Psoas muscle (tissue), 8 donors: ENCODE data around the gene FANK1. TPM values are rescaled to one million over a fixed set of nuclear protein-coding genes. Genes with fewer than 3 reads are reported as not detected.
"Not testable (repeated sequence)": the region's sequence is repeated elsewhere in the genome, so short reads cannot be mapped to it uniquely, and the experiment has no call there.

ENCODE experiments used
- ATAC-seq, 4 donors: fragments of 200-7000 bp; cut with Tn5 transposase; one replicate each; pipeline ENCODE4 v1.9.1; 2020; ENCODE audit warnings: moderate library complexity in 3 of 4, mild to moderate bottlenecking in 2 of 4
- DNase-seq, 2 donors: peaks; one replicate each; pipeline ENCODE4 v3.0.0-alpha.2; 2020
- H3K27ac ChIP-seq: fragments of 200-600 bp; one replicate; pipeline ENCODE4 v1.8.0; 2022
- H3K27me3 ChIP-seq, 3 donors: fragments of 200-600 bp in 1 of 3; one replicate each; pipeline versions ENCODE4 v1.6.1 to v1.8.0; 2013 to 2022; ENCODE audit warnings: low read length in 2 of 3, mild to moderate bottlenecking in 2 of 3, moderate library complexity in 1 of 3; ENCODE audit not compliant: insufficient read depth in 3 of 3
- H3K36me3 ChIP-seq, 2 donors: fragments of 200-600 bp in 1 of 2; one replicate each; pipeline versions ENCODE4 v1.6.1 to v1.8.0; 2013 to 2022; ENCODE audit warnings: low read depth in 1 of 2, mild to moderate bottlenecking in 1 of 2, moderate library complexity in 1 of 2; ENCODE audit not compliant: insufficient read depth in 1 of 2
- H3K4me1 ChIP-seq: fragments of 200-600 bp; one replicate; pipeline ENCODE4 v1.8.0; 2022
- H3K4me3 ChIP-seq: fragments of 200-600 bp; one replicate; pipeline ENCODE4 v1.8.0; 2022; ENCODE audit warnings: mild to moderate bottlenecking
- H3K9me3 ChIP-seq: fragments of 200-600 bp; one replicate; pipeline ENCODE4 v1.8.0; 2022
- WGBS, 3 donors: extraction: QIAGEN DNeasy Blood & Tissue Kit; methylation state at CpG; one replicate each; pipeline versions ENCODE4 v1.1.6 to v1.1.7; 2013; 5-methylcytosine and 5-hydroxymethylcytosine counted together
- intact Hi-C, 2 donors: fragments of 100-400 bp; cut with DNase I; formaldehyde crosslinking; loops; one replicate each; pipeline versions ENCODE4 v1.11.0 to v1.14.2; 2022
- polyA plus RNA-seq, 3 donors: library from polyadenylated mRNA; stranded (reverse); fragments of 200-250 nt; gene quantifications; one replicate each; pipeline ENCODE4 v1.2.3, GENCODE V29; 2013
- total RNA-seq, 4 donors: library from RNA; stranded (reverse); fragmentation: NEBNext Ultra II Directional in 2 of 4; extraction: Animal tissue kit (Norgen Biotek cat#: 25700) in 2 of 4; gene quantifications; one replicate each; pipeline versions ENCODE4 v1.2.1 to v1.2.4, GENCODE V29; 2021 to 2023
- TF ChIP-seq, protein P1 (sequence below): fragments of 200-600 bp; IDR thresholded peaks from one replicate; pipeline ENCODE4 v1.8.0; 2022; ENCODE audit warnings: antibody characterized with exemption
- donor health status: healthy with polysubstance abuse.
- donor health status: DM: no; HTN: no; CAD: no; lungs with moderate emphysema.
- donor health status: Bipolar disorder and iron deficiency.
- donor health status: healthy.
- donor health status: DM: yes; HTN: yes; CAD: no.
- donor health status: DM: no; HTN: no; CAD: no.
- donor health status: DM: no; HTN: no; CAD: no.
- donor health status: DM: yes; HTN: yes; CAD: no.

Gene FANK1
- total and polyA plus RNA-seq, 7 donors = 0.23 to 0.49 (median 0.29) TPM; not detected in 3

DNA sequence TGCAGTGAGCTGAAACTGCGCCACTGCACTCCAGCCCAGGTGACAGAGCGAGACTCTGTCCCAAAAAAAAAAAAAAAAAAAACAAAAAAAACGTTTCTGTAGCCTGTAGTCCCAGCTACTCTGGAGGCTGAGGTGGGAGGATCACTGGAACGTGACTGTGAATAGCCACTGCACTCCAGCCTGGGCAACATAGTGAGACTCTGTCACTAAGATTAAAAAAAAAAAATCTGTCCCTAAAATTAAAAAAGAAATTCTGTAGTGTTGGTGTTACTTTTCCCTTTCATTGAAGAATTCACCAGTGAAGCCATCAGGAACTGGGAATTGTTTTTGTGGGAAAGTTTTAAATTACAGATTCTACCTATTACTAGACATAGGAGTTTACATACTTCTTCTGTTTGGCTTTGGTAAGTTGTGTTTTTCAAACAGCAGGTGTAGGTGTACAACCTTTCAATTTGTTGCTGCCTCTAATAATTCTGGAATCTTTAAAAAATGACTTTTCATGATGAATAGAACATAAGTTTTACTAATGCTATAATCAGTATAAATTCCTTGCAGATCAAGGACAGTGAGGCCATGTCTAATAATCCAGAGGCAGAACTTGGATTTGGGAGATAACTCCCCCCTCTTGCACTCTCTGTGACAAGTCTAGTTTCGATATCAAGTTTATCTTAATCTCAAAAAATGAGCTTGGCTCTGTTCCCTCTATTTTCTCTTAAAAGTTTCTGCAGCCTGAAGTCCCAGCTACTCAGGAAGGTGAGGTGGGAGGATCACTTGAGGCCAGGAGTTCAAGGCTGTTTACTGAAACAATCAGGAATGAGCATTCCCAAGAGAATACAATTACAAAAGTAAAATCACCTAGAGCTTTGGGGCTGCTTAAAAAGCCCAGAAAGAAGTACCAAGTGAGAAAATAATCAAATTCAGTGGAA lies 9.0 kb downstream of the FANK1 start:
- H3K9me3 ChIP-seq, H3K36me3 ChIP-seq, H3K27ac ChIP-seq, H3K4me1 ChIP-seq, H3K27me3 ChIP-seq, H3K4me3 ChIP-seq, intact Hi-C loops, DNase-seq: not testable (repeated sequence)
- WGBS, 3 donors = 60 to 78% (median 76%) methylated on average over 4 to 5 of the region's 5 CpGs
- ATAC-seq = peak in 1 of 4 donors; percentile 19

DNA sequence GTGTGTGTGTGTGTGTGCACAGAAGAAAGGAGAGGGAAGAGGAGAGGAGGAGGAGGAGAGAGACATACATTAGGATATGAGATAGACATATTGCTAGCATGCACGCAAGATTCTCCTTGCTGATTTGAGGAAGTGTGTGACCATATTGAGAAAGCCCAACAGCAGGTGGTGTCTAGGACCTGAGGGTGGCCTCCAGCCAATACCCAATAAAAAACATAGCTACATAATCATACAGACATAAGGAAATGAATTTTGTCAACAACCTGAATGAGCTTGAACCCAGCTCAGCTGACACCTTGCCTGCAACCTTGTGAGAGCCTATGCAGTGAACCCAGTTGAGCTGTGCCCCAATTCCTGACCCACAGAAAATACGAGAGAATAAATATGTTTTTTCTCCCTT lies 11.2 kb downstream of the FANK1 start:
- intact Hi-C loops, ATAC-seq, H3K27me3 ChIP-seq, H3K27ac ChIP-seq, H3K36me3 ChIP-seq, DNase-seq, H3K4me3 ChIP-seq, H3K4me1 ChIP-seq, H3K9me3 ChIP-seq: not testable (repeated sequence)
- 63 to 74% (median 64%) methylated on average over 2 of the region's 2 CpGs for WGBS, 3 donors

DNA sequence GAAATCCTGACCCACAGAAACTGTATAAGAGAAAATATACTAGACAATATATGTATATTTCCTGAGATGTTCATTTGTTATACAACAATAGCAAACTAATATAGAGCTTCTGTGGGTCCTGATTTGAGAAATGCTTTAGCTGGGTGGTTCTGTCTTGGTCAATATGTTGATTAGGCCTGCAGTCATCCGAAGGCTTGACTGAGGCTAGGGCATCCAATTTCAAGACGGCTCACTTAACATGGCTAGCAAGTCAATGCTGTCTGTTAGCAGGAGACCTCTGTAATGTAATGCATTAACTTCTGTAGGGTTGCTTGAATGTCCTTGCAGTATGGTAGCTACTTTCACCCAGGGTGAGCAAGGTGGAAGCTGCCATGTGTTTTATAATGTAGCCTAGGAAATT lies 12.4 kb downstream of the FANK1 start:
- H3K4me1 ChIP-seq, ATAC-seq, H3K36me3 ChIP-seq, H3K27ac ChIP-seq, H3K27me3 ChIP-seq, intact Hi-C loops, H3K9me3 ChIP-seq, DNase-seq, H3K4me3 ChIP-seq: not testable (repeated sequence)
- 45 to 47% (median 47%) methylated on average over 2 of the region's 2 CpGs for WGBS, 3 donors

DNA sequence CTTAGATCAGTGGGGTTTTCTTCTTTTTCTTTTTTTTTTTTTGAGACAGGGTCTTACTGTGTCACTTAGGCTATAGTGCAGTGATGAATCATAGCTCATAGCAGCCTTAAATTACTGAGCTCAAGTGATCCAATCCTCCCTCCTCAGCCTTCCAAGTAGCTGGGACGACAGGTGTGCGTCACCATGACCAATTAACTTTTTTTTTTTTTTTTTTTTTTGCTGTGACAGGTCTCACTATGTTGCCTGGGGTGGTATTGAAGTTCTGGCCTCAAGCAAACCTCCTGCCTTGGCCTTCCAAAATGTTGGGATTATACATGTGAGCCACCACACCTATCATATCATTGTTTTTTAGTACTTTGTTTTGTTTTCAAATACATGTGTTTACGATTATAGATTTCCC lies 13.1 kb downstream of the FANK1 start:
- H3K4me1 ChIP-seq, H3K9me3 ChIP-seq, DNase-seq, H3K27me3 ChIP-seq, ATAC-seq, H3K27ac ChIP-seq, intact Hi-C loops, H3K36me3 ChIP-seq, H3K4me3 ChIP-seq: not testable (repeated sequence)
- 41 to 63% (median 54%) methylated on average over 3 of the region's 3 CpGs for WGBS, 3 donors

DNA sequence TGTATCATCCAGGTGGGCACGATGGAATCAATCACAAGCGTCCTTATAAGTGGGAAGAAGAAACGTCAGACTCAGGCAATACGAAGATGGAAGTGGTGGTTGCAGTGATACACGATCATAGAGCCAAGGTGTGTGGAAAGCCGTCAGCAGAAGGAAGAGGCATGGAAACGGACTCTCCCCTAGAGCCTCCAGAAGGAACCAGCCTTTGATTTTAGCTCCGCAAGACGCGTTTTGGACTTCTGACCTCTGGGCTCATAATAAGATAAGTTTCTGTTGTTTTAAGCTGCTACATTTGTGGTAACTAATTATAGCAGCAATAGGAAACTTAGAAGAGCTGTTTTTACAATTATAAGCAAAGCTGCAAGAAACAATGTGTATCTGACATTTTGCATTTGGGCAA lies 14.8 kb downstream of the FANK1 start:
- DNase-seq (no peak), ATAC-seq (no peak)
- Histone ChIP-seq H3K9me3 (no peaks in the 10 kb centered on the region), H3K27me3 (no peaks in the 10 kb centered on the region), H3K4me3 (no peak overlapping the region), H3K36me3 (no peaks in the 10 kb centered on the region), H3K4me1 (no peaks in the 10 kb centered on the region), H3K27ac (no peak overlapping the region)
- TF ChIP-seq, protein P1, sequence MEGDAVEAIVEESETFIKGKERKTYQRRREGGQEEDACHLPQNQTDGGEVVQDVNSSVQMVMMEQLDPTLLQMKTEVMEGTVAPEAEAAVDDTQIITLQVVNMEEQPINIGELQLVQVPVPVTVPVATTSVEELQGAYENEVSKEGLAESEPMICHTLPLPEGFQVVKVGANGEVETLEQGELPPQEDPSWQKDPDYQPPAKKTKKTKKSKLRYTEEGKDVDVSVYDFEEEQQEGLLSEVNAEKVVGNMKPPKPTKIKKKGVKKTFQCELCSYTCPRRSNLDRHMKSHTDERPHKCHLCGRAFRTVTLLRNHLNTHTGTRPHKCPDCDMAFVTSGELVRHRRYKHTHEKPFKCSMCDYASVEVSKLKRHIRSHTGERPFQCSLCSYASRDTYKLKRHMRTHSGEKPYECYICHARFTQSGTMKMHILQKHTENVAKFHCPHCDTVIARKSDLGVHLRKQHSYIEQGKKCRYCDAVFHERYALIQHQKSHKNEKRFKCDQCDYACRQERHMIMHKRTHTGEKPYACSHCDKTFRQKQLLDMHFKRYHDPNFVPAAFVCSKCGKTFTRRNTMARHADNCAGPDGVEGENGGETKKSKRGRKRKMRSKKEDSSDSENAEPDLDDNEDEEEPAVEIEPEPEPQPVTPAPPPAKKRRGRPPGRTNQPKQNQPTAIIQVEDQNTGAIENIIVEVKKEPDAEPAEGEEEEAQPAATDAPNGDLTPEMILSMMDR = no peak
- intact Hi-C loops = no loop called here
- WGBS, 3 donors = 67 to 86% (median 81%) methylated on average over 10 of the region's 10 CpGs

DNA sequence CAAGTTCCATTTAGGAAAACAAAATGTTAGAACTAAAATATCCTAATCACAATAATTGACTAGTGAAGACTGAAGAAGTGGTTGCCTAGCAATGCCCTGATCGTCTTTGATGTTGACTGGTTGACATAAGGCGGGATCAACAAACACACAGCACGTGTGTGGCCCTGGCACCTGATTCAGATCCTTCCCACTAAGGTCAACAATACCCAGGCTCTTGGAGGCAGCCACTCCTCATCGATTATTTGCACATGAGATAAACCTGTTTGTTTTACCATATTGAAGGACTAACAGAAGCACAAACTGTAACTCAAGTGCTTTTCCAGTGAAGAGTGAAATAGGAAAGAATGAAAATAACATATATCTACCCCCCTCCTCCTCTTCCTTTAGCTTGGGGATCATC lies 15.6 kb downstream of the FANK1 start:
- intact Hi-C loops = no loop called here
- DNase-seq = no peak
- 58 to 70% (median 62%) methylated on average over 4 of the region's 4 CpGs for WGBS, 3 donors

DNA sequence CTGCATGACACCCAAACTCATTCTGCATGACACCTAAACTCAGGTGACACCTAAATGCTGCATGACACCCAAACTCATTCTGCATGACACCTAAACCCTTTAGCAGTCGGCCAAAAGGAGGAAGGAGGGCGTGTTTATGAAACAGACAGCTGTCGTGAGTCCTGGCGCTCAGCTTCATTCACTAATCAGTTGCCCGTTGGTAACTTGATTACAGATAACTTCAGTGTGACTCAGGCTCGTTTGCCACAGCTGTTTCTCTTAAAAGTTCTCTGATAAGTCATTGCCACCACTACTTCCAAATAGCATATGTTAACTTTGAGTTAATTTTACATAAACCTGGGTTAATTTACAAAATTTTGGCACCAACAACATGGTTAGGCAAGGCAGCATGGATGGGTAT lies 16.9 kb downstream of the FANK1 start:
- intact Hi-C loops, H3K4me1 ChIP-seq, H3K36me3 ChIP-seq, H3K9me3 ChIP-seq, H3K27ac ChIP-seq, DNase-seq, H3K27me3 ChIP-seq, H3K4me3 ChIP-seq: not testable (repeated sequence)
- 22 to 32% (median 27%) methylated on average over 6 of the region's 6 CpGs for WGBS, 3 donors
- peak in 3 of 4 donors; percentile 30 to 68 (median 53) for ATAC-seq

More for the DNA sequence above, 15.6 kb downstream of the FANK1 start:
- Histone ChIP-seq H3K9me3 (no peaks in the 10 kb centered on the region), H3K4me3 (no peak overlapping the region), H3K36me3 (no peaks in the 10 kb centered on the region), H3K27ac (no peak overlapping the region), H3K27me3 (no peaks in the 10 kb centered on the region), H3K4me1 (no peaks in the 10 kb centered on the region)
- ATAC-seq = no peak
- TF ChIP-seq, protein P1 = no peak
